Measurements from ENCODE around the gene C3orf52.

GRCh38 chr3:112137781-112138180 lies 51.6 kb downstream of the C3orf52 start:
- TF ChIP-seq CTCF (IDR thresholded peaks at IDR 0.05) = no peak
- no peak for TF ChIP-seq EP300 (IDR thresholded peaks at IDR 0.05)
- TF ChIP-seq POLR2A (IDR thresholded peaks at IDR 0.05) = no peak
